Measurements from ENCODE around the gene RPS10. TPM values are rescaled to one million over a fixed set of nuclear protein-coding genes. Genes with fewer than 3 reads are reported as not detected.
"Not testable (repeated sequence)": the region's sequence is repeated elsewhere in the genome, so short reads cannot be mapped to it uniquely, and the experiment has no call there.

The RPS10 gene
- total RNA-seq, 1 experiment from 2014 or later: 2,114 TPM

GRCh38 chr6:34386316-34387137 lies 39.3 kb downstream of the RPS10 start:
- no peaks in the 10 kb centered on the region for H3K36me3 ChIP-seq
- no peaks in the 10 kb centered on the region for H3K27me3 ChIP-seq
- no peak overlapping the region for H3K4me3 ChIP-seq
- DNase-seq: peak; percentile 59
- no peaks in the 10 kb centered on the region for H3K9me3 ChIP-seq

GRCh38 chr6:34385793-34386195 lies 40.1 kb downstream of the RPS10 start:
- DNase-seq: no peak
- Histone ChIP-seq H3K27me3 (no peaks in the 10 kb centered on the region), H3K36me3 (no peaks in the 10 kb centered on the region), H3K9me3 (no peaks in the 10 kb centered on the region), H3K4me3 (no peak overlapping the region)

GRCh38 chr6:34384321-34385153 lies 41.3 kb downstream of the RPS10 start:
- H3K36me3 ChIP-seq: no peaks in the 10 kb centered on the region
- DNase-seq: no peak
- H3K27me3 ChIP-seq: no peaks in the 10 kb centered on the region
- H3K4me3 ChIP-seq: no peak overlapping the region
- H3K9me3 ChIP-seq: no peaks in the 10 kb centered on the region

GRCh38 chr6:34383656-34384320 lies 42.1 kb downstream of the RPS10 start:
- Histone ChIP-seq H3K36me3 (no peaks in the 10 kb centered on the region), H3K27me3 (no peaks in the 10 kb centered on the region), H3K4me3 (no peak overlapping the region), H3K9me3 (no peaks in the 10 kb centered on the region)
- DNase-seq: no peak

- no peak for DNase-seq
- Histone ChIP-seq H3K9me3 (no peaks in the 10 kb centered on the region), H3K36me3 (no peaks in the 10 kb centered on the region), H3K4me3 (no peak overlapping the region), H3K27me3 (no peaks in the 10 kb centered on the region)
Measured at GRCh38 chr6:34383161-34383631, 42.7 kb downstream of the RPS10 start.

- DNase-seq: no peak
- Histone ChIP-seq H3K4me3 (no peak overlapping the region), H3K36me3 (no peaks in the 10 kb centered on the region), H3K27me3 (no peaks in the 10 kb centered on the region), H3K9me3 (no peaks in the 10 kb centered on the region)
Measured at GRCh38 chr6:34381081-34381480, 44.8 kb downstream of the RPS10 start.

- Histone ChIP-seq H3K36me3 (no peaks in the 10 kb centered on the region), H3K9me3 (no peaks in the 10 kb centered on the region), H3K4me3 (no peak overlapping the region), H3K27me3 (no peaks in the 10 kb centered on the region)
- no peak for DNase-seq
Measured at GRCh38 chr6:34378470-34378869, 47.4 kb downstream of the RPS10 start.

GRCh38 chr6:34377984-34378383 lies 47.9 kb downstream of the RPS10 start:
- Histone ChIP-seq H3K4me3 (no peak overlapping the region), H3K9me3 (no peaks in the 10 kb centered on the region), H3K27me3 (no peaks in the 10 kb centered on the region), H3K36me3 (no peaks in the 10 kb centered on the region)
- DNase-seq: no peak

- H3K36me3 ChIP-seq, DNase-seq, H3K4me3 ChIP-seq: not testable (repeated sequence)
Measured at GRCh38 chr6:34377571-34377970, 48.3 kb downstream of the RPS10 start.

GRCh38 chr6:34375833-34376232 lies 50.0 kb downstream of the RPS10 start:
- DNase-seq: no peak
- Histone ChIP-seq H3K36me3 (no peaks in the 10 kb centered on the region), H3K9me3 (no peaks in the 10 kb centered on the region), H3K4me3 (no peak overlapping the region), H3K27me3 (no peaks in the 10 kb centered on the region)

More at GRCh38 chr6:34377571-34377970, 48.3 kb downstream of the RPS10 start:
- not testable (repeated sequence) for H3K27me3 ChIP-seq, H3K9me3 ChIP-seq

- no peak overlapping the region for H3K4me3 ChIP-seq
- H3K27me3 ChIP-seq: no peaks in the 10 kb centered on the region
- DNase-seq: no peak
- H3K9me3 ChIP-seq: no peaks in the 10 kb centered on the region
- no peaks in the 10 kb centered on the region for H3K36me3 ChIP-seq
Measured at GRCh38 chr6:34374508-34374907, 51.4 kb downstream of the RPS10 start.

- no peaks in the 10 kb centered on the region for H3K27me3 ChIP-seq
- H3K9me3 ChIP-seq: no peaks in the 10 kb centered on the region
- H3K4me3 ChIP-seq: no peak overlapping the region
- DNase-seq: no peak
- no peaks in the 10 kb centered on the region for H3K36me3 ChIP-seq
Measured at GRCh38 chr6:34374069-34374468, 51.8 kb downstream of the RPS10 start.

- H3K36me3 ChIP-seq: no peaks in the 10 kb centered on the region
- H3K4me3 ChIP-seq: no peak overlapping the region
- no peaks in the 10 kb centered on the region for H3K9me3 ChIP-seq
- no peaks in the 10 kb centered on the region for H3K27me3 ChIP-seq
- no peak for DNase-seq
Measured at GRCh38 chr6:34373511-34373910, 52.4 kb downstream of the RPS10 start.

GRCh38 chr6:34371865-34372264 lies 54.0 kb downstream of the RPS10 start:
- H3K27me3 ChIP-seq, H3K36me3 ChIP-seq, H3K4me3 ChIP-seq, DNase-seq, H3K9me3 ChIP-seq: not testable (repeated sequence)

GRCh38 chr6:34370361-34370760 lies 55.5 kb downstream of the RPS10 start:
- no peak for DNase-seq
- H3K36me3 ChIP-seq: no peaks in the 10 kb centered on the region
- no peaks in the 10 kb centered on the region for H3K27me3 ChIP-seq
- H3K4me3 ChIP-seq: no peak overlapping the region
- no peaks in the 10 kb centered on the region for H3K9me3 ChIP-seq

- Histone ChIP-seq H3K4me3 (no peak overlapping the region), H3K9me3 (no peaks in the 10 kb centered on the region), H3K27me3 (no peaks in the 10 kb centered on the region), H3K36me3 (no peaks in the 10 kb centered on the region)
- DNase-seq: no peak
Measured at GRCh38 chr6:34369385-34369784, 56.5 kb downstream of the RPS10 start.
